Mucosa of rectum (tissue), 2 donors: ENCODE measurements around the gene CIB2.
A peak's percentile ranks its signal among the peaks of the same experiment; 100 is the strongest.

Experiments
- H3K27ac ChIP-seq, 2 donors: one replicate each; pipeline ENCODE4 v1.7.0; 2013; ENCODE audit warnings: inconsistent platforms in 2 of 2, low read depth in 2 of 2, low read length in 2 of 2
- H3K27me3 ChIP-seq, 2 donors: one replicate each; pipeline ENCODE4 v1.7.0; 2013; ENCODE audit warnings: low read length in 2 of 2; ENCODE audit not compliant: control insufficient read depth in 2 of 2, insufficient read depth in 2 of 2
- H3K36me3 ChIP-seq, 2 donors: one replicate each; pipeline ENCODE4 v1.7.0; 2013; ENCODE audit warnings: low read length in 2 of 2; ENCODE audit not compliant: control insufficient read depth in 2 of 2, insufficient read depth in 2 of 2
- H3K4me1 ChIP-seq, 2 donors: one replicate each; pipeline ENCODE4 v1.7.0; 2013; ENCODE audit warnings: low read length in 2 of 2, mild to moderate bottlenecking in 1 of 2; ENCODE audit not compliant: control insufficient read depth in 2 of 2, insufficient read depth in 2 of 2
- H3K4me3 ChIP-seq, 2 donors: one replicate each; pipeline ENCODE4 v1.7.0; 2013; ENCODE audit warnings: low read length in 2 of 2
- H3K9ac ChIP-seq, 2 donors: one replicate each; pipeline ENCODE4 v1.7.0; 2013; ENCODE audit warnings: low read length in 2 of 2, low read depth in 1 of 2, mild to moderate bottlenecking in 1 of 2
- H3K9me3 ChIP-seq, 2 donors: one replicate each; pipeline ENCODE4 v1.7.0; 2013; ENCODE audit warnings: low read length in 2 of 2; ENCODE audit not compliant: control insufficient read depth in 2 of 2
- donor health status: healthy.
- donor health status: Normal muscosa, but diverticular disease.

Gene CIB2

GRCh38 chr15:78077053-78077870, 54.0 kb downstream of the CIB2 start, which contains the start of gene TBC1D2B:
TBC1D2B (minus strand) TSS chr15:78077711; CDS start chr15:78077652, 59 bp downstream.
- peak within 1 kb of the TSS; percentile 92 to 94 for H3K27ac ChIP-seq
- H3K4me3 ChIP-seq = peak within 1 kb of the TSS; percentile 84 to 94
- H3K27me3 ChIP-seq = no peaks in the 10 kb centered on the region
- H3K4me1 ChIP-seq = peaks cover 27 to 39% of the 10 kb centered on the region in 2 donors
- no peaks in the 10 kb centered on the region for H3K9me3 ChIP-seq
- no peaks in the 10 kb centered on the region for H3K36me3 ChIP-seq
- peak within 1 kb of the TSS; percentile 83 to 90 for H3K9ac ChIP-seq

- peaks cover 0 to 1% of the 10 kb centered on the region in 2 donors for H3K36me3 ChIP-seq
- peak overlapping the region; percentile 83 to 90 for H3K9ac ChIP-seq
- H3K27ac ChIP-seq = peak overlapping the region; percentile 92 to 94
- peaks cover 33 to 45% of the 10 kb centered on the region in 2 donors for H3K4me1 ChIP-seq
- no peaks in the 10 kb centered on the region for H3K9me3 ChIP-seq
- peak overlapping the region; percentile 84 to 94 for H3K4me3 ChIP-seq
- H3K27me3 ChIP-seq = no peaks in the 10 kb centered on the region
Measured at GRCh38 chr15:78076231-78077052, 54.8 kb downstream of the CIB2 start.

GRCh38 chr15:78075490-78076230, 55.6 kb downstream of the CIB2 start:
- peak overlapping the region; percentile 84 to 94 for H3K4me3 ChIP-seq
- H3K27ac ChIP-seq = peak overlapping the region; percentile 92 to 94
- peaks cover 34 to 46% of the 10 kb centered on the region in 2 donors for H3K4me1 ChIP-seq
- H3K36me3 ChIP-seq = peaks cover 0 to 4% of the 10 kb centered on the region in 2 donors
- H3K27me3 ChIP-seq = no peaks in the 10 kb centered on the region
- H3K9me3 ChIP-seq = no peaks in the 10 kb centered on the region
- peak overlapping the region; percentile 83 to 90 for H3K9ac ChIP-seq

GRCh38 chr15:78073046-78073787, 58.0 kb downstream of the CIB2 start:
- no peaks in the 10 kb centered on the region for H3K27me3 ChIP-seq
- H3K9ac ChIP-seq = peak overlapping the region; percentile 27 to 60
- no peaks in the 10 kb centered on the region for H3K9me3 ChIP-seq
- peaks cover 53 to 67% of the 10 kb centered on the region in 2 donors for H3K4me1 ChIP-seq
- H3K4me3 ChIP-seq = peak overlapping the region in 1 of 2 donors; percentile 32
- peak overlapping the region; percentile 81 to 82 for H3K27ac ChIP-seq
- H3K36me3 ChIP-seq = peaks cover 0 to 4% of the 10 kb centered on the region in 2 donors

GRCh38 chr15:78072080-78072892, 59.0 kb downstream of the CIB2 start:
- peak overlapping the region; percentile 81 to 82 for H3K27ac ChIP-seq
- no peaks in the 10 kb centered on the region for H3K9me3 ChIP-seq
- peak overlapping the region; percentile 27 to 60 for H3K9ac ChIP-seq
- peaks cover 58 to 70% of the 10 kb centered on the region in 2 donors for H3K4me1 ChIP-seq
- H3K4me3 ChIP-seq = peak overlapping the region; percentile 32 to 34
- no peaks in the 10 kb centered on the region for H3K27me3 ChIP-seq
- peaks cover 0 to 4% of the 10 kb centered on the region in 2 donors for H3K36me3 ChIP-seq

GRCh38 chr15:78071383-78071782, 59.9 kb downstream of the CIB2 start:
- Histone ChIP-seq H3K4me1 (peaks cover 67 to 78% of the 10 kb centered on the region in 2 donors), H3K9me3 (no peaks in the 10 kb centered on the region), H3K4me3 (no peak overlapping the region), H3K36me3 (peaks cover 0 to 4% of the 10 kb centered on the region in 2 donors), H3K9ac (no peak overlapping the region), H3K27ac (peak overlapping the region; percentile 81 to 82), H3K27me3 (no peaks in the 10 kb centered on the region)

- Histone ChIP-seq H3K9me3 (no peaks in the 10 kb centered on the region), H3K4me1 (peaks cover 65 to 80% of the 10 kb centered on the region in 2 donors)
Measured at GRCh38 chr15:78070049-78070700, 61.1 kb downstream of the CIB2 start.

GRCh38 chr15:78069462-78070029, 61.7 kb downstream of the CIB2 start:
- peaks cover 0 to 4% of the 10 kb centered on the region in 2 donors for H3K36me3 ChIP-seq
- H3K9me3 ChIP-seq = no peaks in the 10 kb centered on the region
- peak overlapping the region; percentile 10 to 14 for H3K9ac ChIP-seq
- H3K27me3 ChIP-seq = no peaks in the 10 kb centered on the region
- peak overlapping the region; percentile 53 to 83 for H3K27ac ChIP-seq
- peak overlapping the region in 1 of 2 donors; percentile 49 for H3K4me3 ChIP-seq
- peaks cover 70 to 79% of the 10 kb centered on the region in 2 donors for H3K4me1 ChIP-seq

More at GRCh38 chr15:78070049-78070700, 61.1 kb downstream of the CIB2 start:
- Histone ChIP-seq H3K4me3 (no peak overlapping the region), H3K9ac (peak overlapping the region in 1 of 2 donors; percentile 17), H3K27ac (peak overlapping the region; percentile 53 to 83), H3K27me3 (no peaks in the 10 kb centered on the region), H3K36me3 (peaks cover 0 to 4% of the 10 kb centered on the region in 2 donors)
